ENCODE results near the gene C2orf66.

DNA sequence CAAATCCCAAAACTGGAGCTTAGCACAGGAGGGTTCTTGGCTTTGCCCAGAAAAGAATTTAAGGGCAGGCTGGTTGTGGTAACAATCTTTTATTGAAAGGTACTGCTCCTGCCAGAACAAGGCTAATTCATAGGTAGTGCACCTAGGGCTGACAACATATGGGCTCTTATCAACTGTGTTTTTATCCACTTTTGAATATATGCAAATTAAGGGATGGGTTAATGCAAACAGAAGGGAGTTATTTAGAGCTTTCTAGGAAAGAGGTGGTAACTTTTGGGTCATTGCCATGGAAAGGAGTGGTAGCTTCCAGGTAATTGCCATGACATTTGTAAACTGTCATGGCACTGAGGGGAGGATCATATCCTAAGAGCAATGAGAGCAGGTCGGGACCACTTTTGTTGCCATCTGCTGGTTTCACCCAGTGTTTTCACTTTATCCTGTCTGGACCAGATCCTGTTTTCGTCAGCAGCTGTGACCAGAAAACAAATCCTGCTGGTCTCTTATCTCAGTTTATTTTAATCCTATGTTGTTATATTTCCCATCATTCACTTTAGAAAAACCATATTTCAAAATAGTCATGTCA lies 981 bp downstream of the C2orf66 start:
- TF ChIP-seq, protein P1, sequence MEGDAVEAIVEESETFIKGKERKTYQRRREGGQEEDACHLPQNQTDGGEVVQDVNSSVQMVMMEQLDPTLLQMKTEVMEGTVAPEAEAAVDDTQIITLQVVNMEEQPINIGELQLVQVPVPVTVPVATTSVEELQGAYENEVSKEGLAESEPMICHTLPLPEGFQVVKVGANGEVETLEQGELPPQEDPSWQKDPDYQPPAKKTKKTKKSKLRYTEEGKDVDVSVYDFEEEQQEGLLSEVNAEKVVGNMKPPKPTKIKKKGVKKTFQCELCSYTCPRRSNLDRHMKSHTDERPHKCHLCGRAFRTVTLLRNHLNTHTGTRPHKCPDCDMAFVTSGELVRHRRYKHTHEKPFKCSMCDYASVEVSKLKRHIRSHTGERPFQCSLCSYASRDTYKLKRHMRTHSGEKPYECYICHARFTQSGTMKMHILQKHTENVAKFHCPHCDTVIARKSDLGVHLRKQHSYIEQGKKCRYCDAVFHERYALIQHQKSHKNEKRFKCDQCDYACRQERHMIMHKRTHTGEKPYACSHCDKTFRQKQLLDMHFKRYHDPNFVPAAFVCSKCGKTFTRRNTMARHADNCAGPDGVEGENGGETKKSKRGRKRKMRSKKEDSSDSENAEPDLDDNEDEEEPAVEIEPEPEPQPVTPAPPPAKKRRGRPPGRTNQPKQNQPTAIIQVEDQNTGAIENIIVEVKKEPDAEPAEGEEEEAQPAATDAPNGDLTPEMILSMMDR (conservative IDR thresholded peaks at IDR 0.05), result no peak
- TF ChIP-seq EZH2 (IDR thresholded peaks at IDR 0.05; ENCODE audit: low read depth), result no peak

Measured in PC-9 (cell line).